NCI-H226 (cell line): ENCODE measurements around the gene INHBB.
"Not testable (repeated sequence)": the region's sequence is repeated elsewhere in the genome, so short reads cannot be mapped to it uniquely, and the experiment has no call there.

Experiments
- DNase-seq: peaks from one replicate; pipeline ENCODE4 v3.0.0-alpha.2; 2015

Gene INHBB

GRCh38 chr2:120316528-120317179 is 29.3 kb upstream of the INHBB start:
- no peak for DNase-seq

GRCh38 chr2:120317180-120317533 is 28.8 kb upstream of the INHBB start:
- DNase-seq = no peak

GRCh38 chr2:120317916-120318315 is 28.0 kb upstream of the INHBB start:
- DNase-seq = no peak

GRCh38 chr2:120318626-120319025 is 27.3 kb upstream of the INHBB start:
- DNase-seq = no peak

- DNase-seq = no peak
Observed at GRCh38 chr2:120319123-120319522, 26.8 kb upstream of the INHBB start.

- no peak for DNase-seq
Observed at GRCh38 chr2:120319686-120320317, 26.1 kb upstream of the INHBB start.

- DNase-seq = no peak
Observed at GRCh38 chr2:120320318-120320851, 25.6 kb upstream of the INHBB start.

- not testable (repeated sequence) for DNase-seq
Observed at GRCh38 chr2:120320887-120321556, 24.9 kb upstream of the INHBB start.

- no peak for DNase-seq
Observed at GRCh38 chr2:120321721-120322284, 24.1 kb upstream of the INHBB start.

- no peak for DNase-seq
Observed at GRCh38 chr2:120322329-120322728, 23.6 kb upstream of the INHBB start.

- DNase-seq = no peak
Observed at GRCh38 chr2:120323214-120323613, 22.7 kb upstream of the INHBB start.

GRCh38 chr2:120323807-120324399 is 22.0 kb upstream of the INHBB start:
- peak; percentile 35 for DNase-seq

- DNase-seq = no peak
Observed at GRCh38 chr2:120324933-120325332, 21.0 kb upstream of the INHBB start.

- no peak for DNase-seq
Observed at GRCh38 chr2:120326066-120326465, 19.9 kb upstream of the INHBB start.

GRCh38 chr2:120330946-120331822 is 14.8 kb upstream of the INHBB start:
- no peak for DNase-seq

- no peak for DNase-seq
Observed at GRCh38 chr2:120331903-120332302, 14.0 kb upstream of the INHBB start.

GRCh38 chr2:120332384-120332783 is 13.6 kb upstream of the INHBB start:
- DNase-seq = no peak

GRCh38 chr2:120334068-120334467 is 11.9 kb upstream of the INHBB start:
- DNase-seq = no peak

GRCh38 chr2:120336749-120337148 is 9.2 kb upstream of the INHBB start:
- no peak for DNase-seq

GRCh38 chr2:120338015-120338414 is 7.9 kb upstream of the INHBB start:
- DNase-seq = no peak

- DNase-seq = no peak
Observed at GRCh38 chr2:120341977-120342376, 4.0 kb upstream of the INHBB start.

- DNase-seq = no peak
Observed at GRCh38 chr2:120342446-120342845, 3.5 kb upstream of the INHBB start.

GRCh38 chr2:120343100-120343432 is 2.9 kb upstream of the INHBB start:
- no peak for DNase-seq
